A549 (cell line): ENCODE measurements around the gene KDR. TPM values are rescaled to one million over a fixed set of nuclear protein-coding genes. Genes with fewer than 3 reads are reported as not detected.

ENCODE experiments used
- ATAC-seq, 2 experiments: fragments of 200-7000 bp in 1 of 2; fragments of >200 bp in 1 of 2; cut with Nextera tagmentation in 1 of 2; cut with Tn5 transposase in 1 of 2; 3 replicates each; pipeline versions ENCODE4 v1.8.0 to v1.9.1; 2018 to 2020; ENCODE audit warnings: mild to moderate bottlenecking in 1 of 2, moderate library complexity in 1 of 2
- CTCF ChIA-PET: fragments of 300-600 bp; sonication (Branson Sonifier 250); formaldehyde crosslinking; extraction: SDS; loops from one replicate; lab custom pipeline; 2021; ENCODE audit warnings: antibody characterized with exemption, inconsistent platforms; lab: Yijun Ruan, JAX
- POLR2A ChIA-PET: fragments of 350-600 bp; formaldehyde crosslinking; extraction: SDS; loops from one replicate; lab custom pipeline; 2021; ENCODE audit warnings: antibody characterized with exemption, inconsistent platforms; lab: Yijun Ruan, JAX
- DNase-seq, 2 experiments: peaks; one replicate each; pipeline versions ENCODE4 v3.0.0 to v3.0.0-alpha.2; 2011 to 2016; ENCODE audit warnings: low read depth in 1 of 2, low spot score in 1 of 2
- FAIRE-seq: peaks from 2 replicates; lab custom pipeline; 2011; peaks lifted over from hg19 to GRCh38; lab: Jason Lieb, UNC
- H3K27ac ChIP-seq, 2 experiments: fragments of >200 bp; sonication (Bioruptor Twin); formaldehyde crosslinking; 3 replicates each; pipeline ENCODE4 v1.5.1; 2016 to 2017
- H3K4me1 ChIP-seq: fragments of >200 bp; sonication (Bioruptor Twin); formaldehyde crosslinking; 3 replicates; pipeline ENCODE4 v1.6.1; 2016
- H3K4me2 ChIP-seq: fragments of >200 bp; sonication (Bioruptor Twin); formaldehyde crosslinking; 3 replicates; pipeline ENCODE4 v1.6.1; 2016
- H3K4me3 ChIP-seq: fragments of >200 bp; sonication (Bioruptor Twin); formaldehyde crosslinking; 3 replicates; pipeline ENCODE4 v1.5.1; 2016
- H3K9me3 ChIP-seq: fragments of >200 bp; sonication (Bioruptor Twin); formaldehyde crosslinking; 3 replicates; pipeline ENCODE4 v1.6.1; 2016
- CTCF ChIP-seq: fragments of >200 bp; sonication (Bioruptor Twin); formaldehyde crosslinking; IDR thresholded peaks from 3 replicates; pipeline ENCODE4 v1.5.1; 2016
- EHF ChIP-seq: fragments of 250-450 bp; sonication (Bioruptor Pico); IDR thresholded peaks from 2 replicates; pipeline ENCODE4 v1.5.0; 2020; ENCODE audit warnings: mild to moderate bottlenecking
- EP300 ChIP-seq, 2 experiments: fragments of >200 bp; sonication (Bioruptor Twin); formaldehyde crosslinking; IDR thresholded peaks; 2 replicates in 1 of 2; 3 replicates in 1 of 2; pipeline ENCODE4 v1.6.1; 2016 to 2017
- FOSB ChIP-seq: fragments of 250-450 bp; sonication (Bioruptor Pico); IDR thresholded peaks from 2 replicates; pipeline ENCODE4 v1.5.0; 2020; ENCODE audit warnings: mild to moderate bottlenecking, moderate library complexity
- FOSL2 ChIP-seq, 2 experiments: fragments of 450-650 bp in 1 of 2; fragments of >200 bp in 1 of 2; sonication (Bioruptor Twin) in 1 of 2; formaldehyde crosslinking; IDR thresholded peaks; 2 replicates each; pipeline versions ENCODE4 v1.5.0 to v1.6.1; 2016 to 2020; ENCODE audit warnings: mild to moderate bottlenecking in 1 of 2, moderate library complexity in 1 of 2
- HES2 ChIP-seq: fragments of >200 bp; sonication (Bioruptor Twin); formaldehyde crosslinking; IDR thresholded peaks from 2 replicates; pipeline ENCODE4 v1.6.1; 2016
- HOXA7 ChIP-seq: fragments of 250-450 bp; sonication (Bioruptor Pico); IDR thresholded peaks from 2 replicates; pipeline ENCODE4 v1.5.0; 2020; ENCODE audit warnings: mild to moderate bottlenecking, moderate library complexity
- HOXB5 ChIP-seq: fragments of 250-450 bp; sonication (Bioruptor Pico); IDR thresholded peaks from 2 replicates; pipeline ENCODE4 v1.5.0; 2020; ENCODE audit warnings: mild to moderate bottlenecking, moderate library complexity
- JUN ChIP-seq, 2 experiments: fragments of >200 bp; sonication (Bioruptor Twin); formaldehyde crosslinking; IDR thresholded peaks; 2 replicates in 1 of 2; 3 replicates in 1 of 2; pipeline ENCODE4 v1.6.1; 2016 to 2017
- NFE2L2 ChIP-seq: fragments of 150-350 bp; conservative IDR thresholded peaks from 2 replicates; pipeline ENCODE4 v1.6.1; 2014; ENCODE audit warnings: low read length
- PBX3 ChIP-seq: IDR thresholded peaks from 2 replicates; pipeline ENCODE4 v1.6.1; 2012
- PHF8 ChIP-seq: fragments of 200-600 bp; sonication (generic); IDR thresholded peaks from 2 replicates; pipeline ENCODE4 v1.6.1; 2016; ENCODE audit warnings: low read depth, mild to moderate bottlenecking, antibody characterized with exemption, moderate library complexity, borderline replicate concordance
- POLR2A ChIP-seq: IDR thresholded peaks from 2 replicates; pipeline ENCODE4 v1.6.1; 2012; ENCODE audit warnings: mild to moderate bottlenecking, low read length
- RARB ChIP-seq: fragments of 250-450 bp; sonication (Bioruptor Pico); IDR thresholded peaks from 2 replicates; pipeline ENCODE4 v1.8.0; 2021; ENCODE audit warnings: mild to moderate bottlenecking, moderate library complexity
- REST ChIP-seq: fragments of 200-600 bp; sonication (generic); IDR thresholded peaks from 2 replicates; pipeline ENCODE4 v1.6.1; 2016; ENCODE audit warnings: antibody characterized with exemption, mild to moderate bottlenecking, moderate library complexity
- RFX5 ChIP-seq: fragments of 450-650 bp; IDR thresholded peaks from 2 replicates; pipeline ENCODE4 v1.7.1; 2014; ENCODE audit warnings: antibody characterized with exemption, mild to moderate bottlenecking, moderate library complexity
- RNF2 ChIP-seq: fragments of 200-600 bp; sonication (generic); IDR thresholded peaks from 2 replicates; pipeline ENCODE4 v1.6.1; 2016; ENCODE audit warnings: low read depth, mild to moderate bottlenecking, antibody characterized with exemption, moderate library complexity, borderline replicate concordance
- SMC3 ChIP-seq: fragments of >200 bp; sonication (Bioruptor Twin); formaldehyde crosslinking; IDR thresholded peaks from 3 replicates; pipeline ENCODE4 v1.6.1; 2018; ENCODE audit warnings: inconsistent platforms
- TP53 ChIP-seq: fragments of 250-450 bp; sonication (Bioruptor Pico); IDR thresholded peaks from 2 replicates; pipeline ENCODE4 v1.5.0; 2021; ENCODE audit warnings: mild to moderate bottlenecking, moderate library complexity
- ZFP36 ChIP-seq: fragments of 450-650 bp; IDR thresholded peaks from 2 replicates; pipeline ENCODE4 v1.6.1; 2014; ENCODE audit warnings: borderline replicate concordance; ENCODE audit not compliant: partially characterized antibody
- WGBS: methylation state at CpG from one replicate; pipeline ENCODE4 v1.1.6; 2017; ENCODE audit errors: missing lambda C conversion rate; 5-methylcytosine and 5-hydroxymethylcytosine counted together
- polyA plus RNA-seq, 4 experiments: library from polyadenylated mRNA; depleted of rRNA in 3 of 4; stranded (reverse); fragments of >200 nt; fragmentation: RNase III in 1 of 4; extraction: RNeasy Plus Mini Kit Qiagen cat#74134 plus additional on column Dnase treatment in 1 of 4; gene quantifications; 2 replicates in 3 of 4; 3 replicates in 1 of 4; pipeline ENCODE4 v1.2.3, GENCODE V29; 2011 to 2017

Gene KDR
- polyA plus RNA-seq, 2 of the 4 experiments (the other 2 are of a cell fraction): not detected

GRCh38 chr4:55110131-55110530 is 15.3 kb downstream of the KDR start:
- TF ChIP-seq RARB (CRISPR knock-in tag): no peak
- TF ChIP-seq NFE2L2: no peak
- TF ChIP-seq CTCF: no peak
- no peak for TF ChIP-seq PBX3
- no peak for TF ChIP-seq EP300 (IDR thresholded peaks at IDR 0.05)
- no peak for TF ChIP-seq HOXA7 (CRISPR knock-in tag)
- TF ChIP-seq TP53 (CRISPR knock-in tag): no peak
- no peak for TF ChIP-seq RFX5
- TF ChIP-seq POLR2A: no peak
- no peak overlapping the region for H3K4me2 ChIP-seq
- FAIRE-seq: no peak
- ChIA-PET POLR2A (no interaction called here), CTCF (interaction anchor here (1.3 kb wide), 1 partner anchor 139 kb away, joined by 3 read pairs; no protein-coding TSS in a partner anchor)
- H3K4me3 ChIP-seq: no peak overlapping the region
- ATAC-seq: no peak
- no peak overlapping the region for H3K27ac ChIP-seq
- no peaks in the 10 kb centered on the region for H3K4me1 ChIP-seq
- 24% methylated on average over 8 of the region's 8 CpGs for WGBS
- DNase-seq: no peak
- no peaks in the 10 kb centered on the region for H3K9me3 ChIP-seq

- ChIA-PET POLR2A (no interaction called here), CTCF (no interaction called here)
- WGBS: 37% methylated on average over 3 of the region's 3 CpGs
- Histone ChIP-seq H3K27ac (no peak overlapping the region), H3K4me2 (no peak overlapping the region), H3K4me1 (no peaks in the 10 kb centered on the region), H3K4me3 (no peak overlapping the region), H3K9me3 (no peaks in the 10 kb centered on the region)
- DNase-seq (no peak), FAIRE-seq (no peak), ATAC-seq (no peak)
- TF ChIP-seq SMC3 (no peak), POLR2A (no peak), FOSL2 (IDR thresholded peaks at IDR 0.05) (no peak), FOSL2 (CRISPR knock-in tag; IDR thresholded peaks at IDR 0.05) (no peak), RNF2 (no peak), EHF (CRISPR knock-in tag) (no peak), JUN (IDR thresholded peaks at IDR 0.05) (no peak), HOXB5 (CRISPR knock-in tag) (no peak), REST (no peak), PHF8 (no peak), CTCF (no peak), ZFP36 (no peak), RFX5 (no peak), HES2 (no peak), HOXA7 (CRISPR knock-in tag) (no peak), FOSB (no peak)
Observed at GRCh38 chr4:55107054-55107453, 18.3 kb downstream of the KDR start.
